ENCODE measurements around the gene SIGMAR1.

- TF ChIP-seq CTCF (IDR thresholded peaks at IDR 0.05; ENCODE audit: control extremely low read depth in 1 of 3, insufficient read depth in 1 of 3, low read depth in 1 of 3, low read length in 3 of 3) (no peak), CHD2 (IDR thresholded peaks at IDR 0.05; ENCODE audit: low read length) (no peak), RFX5 (IDR thresholded peaks at IDR 0.05; ENCODE audit: borderline replicate concordance, low read depth, low read length) (no peak), YY1 (IDR thresholded peaks at IDR 0.05; ENCODE audit: low read depth, low read length) (no peak), TEAD4 (IDR thresholded peaks at IDR 0.05; ENCODE audit: low read depth, low read length) (no peak), SUZ12 (IDR thresholded peaks at IDR 0.05; ENCODE audit: low read length) (no peak), SAP30 (IDR thresholded peaks at IDR 0.05; ENCODE audit: insufficient read depth, insufficient replicate concordance, low read length) (no peak), HDAC2 (IDR thresholded peaks at IDR 0.05; ENCODE audit: borderline replicate concordance in 1 of 2, low read depth in 2 of 2, low read length in 2 of 2) (no peak)
Observed at GRCh38 chr9:34648673-34649072, 11.1 kb upstream of the SIGMAR1 start.
